GM19351 (cell line): ENCODE data around the gene PIGN.
A peak's percentile ranks its signal among the peaks of the same experiment; 100 is the strongest.

Experiments used
- ATAC-seq: cut with Tn5 transposase; IDR thresholded peaks from one replicate; pipeline ENCODE4 v1.9.1; 2021; ENCODE audit warnings: mild to moderate bottlenecking, moderate library complexity; ENCODE audit not compliant: unreplicated experiment

The PIGN gene

DNA sequence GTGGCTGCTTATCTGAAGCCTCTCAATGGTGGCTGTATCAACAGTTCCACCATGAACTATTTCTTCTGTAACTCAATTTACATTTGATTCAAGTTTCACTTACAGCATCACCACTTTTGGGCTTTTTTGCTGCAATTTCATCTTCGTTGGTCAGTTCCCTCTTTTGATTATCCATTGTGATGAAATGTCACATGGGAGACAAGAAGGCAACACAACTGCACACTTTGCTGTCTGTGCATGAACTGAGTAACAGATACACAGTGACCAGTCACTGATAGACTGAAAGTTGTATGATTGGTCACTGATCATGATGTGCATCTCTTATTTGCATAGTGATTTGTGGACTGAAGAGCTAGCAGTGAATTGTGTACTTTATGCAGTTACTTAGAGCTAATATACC lies 163.3 kb downstream of the PIGN start:
- ATAC-seq = no peak

- no peak for ATAC-seq
Observed at GRCh38 chr18:62018759-62019041, 168.2 kb downstream of the PIGN start.

GRCh38 chr18:62018034-62018758 lies 168.7 kb downstream of the PIGN start:
- no peak for ATAC-seq

DNA sequence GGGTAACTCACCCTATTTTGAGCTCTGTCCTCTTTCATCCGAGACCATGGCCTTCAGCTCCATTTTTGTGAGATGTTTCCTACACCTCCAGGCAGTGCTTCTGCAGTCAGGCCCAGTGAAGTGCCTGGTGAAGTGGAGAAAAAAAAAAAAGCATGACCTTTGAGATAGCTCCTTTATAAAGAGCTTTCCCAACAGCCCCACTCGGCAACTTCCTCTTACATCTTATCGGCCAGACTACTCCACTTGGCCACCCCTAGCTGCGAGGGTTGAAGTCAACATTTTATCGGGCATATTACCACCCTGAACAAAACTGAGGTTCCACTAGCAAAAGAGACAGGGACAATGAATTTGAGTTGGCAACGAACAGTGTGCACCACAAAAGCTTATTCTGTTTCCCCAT lies 169.2 kb downstream of the PIGN start:
- no peak for ATAC-seq

GRCh38 chr18:62011416-62011815 lies 175.4 kb downstream of the PIGN start:
- ATAC-seq = no peak

- no peak for ATAC-seq
Observed at GRCh38 chr18:62009521-62009920, 177.3 kb downstream of the PIGN start.

- ATAC-seq = no peak
Observed at GRCh38 chr18:62001396-62001795, 185.5 kb downstream of the PIGN start.

- no peak for ATAC-seq
Observed at GRCh38 chr18:61998957-61999356, 187.9 kb downstream of the PIGN start.

DNA sequence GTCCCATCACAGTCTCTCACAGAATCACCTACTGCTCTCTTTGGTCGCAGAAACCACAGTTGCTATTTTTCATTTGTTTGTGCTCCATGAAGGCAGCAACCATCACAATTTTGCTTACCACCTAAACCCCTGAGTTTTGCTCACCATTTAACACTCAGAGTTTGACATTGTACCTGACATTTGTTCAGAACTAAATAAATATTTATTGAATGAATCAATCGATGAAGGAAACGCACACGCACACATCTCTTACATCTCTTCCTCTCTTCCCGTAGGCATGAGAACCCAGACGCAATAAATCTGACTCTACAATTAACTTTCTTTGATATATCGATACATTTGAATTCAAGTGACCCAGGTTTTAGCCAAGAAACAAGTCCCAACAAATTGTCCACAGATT lies 188.5 kb downstream of the PIGN start:
- ATAC-seq = no peak

DNA sequence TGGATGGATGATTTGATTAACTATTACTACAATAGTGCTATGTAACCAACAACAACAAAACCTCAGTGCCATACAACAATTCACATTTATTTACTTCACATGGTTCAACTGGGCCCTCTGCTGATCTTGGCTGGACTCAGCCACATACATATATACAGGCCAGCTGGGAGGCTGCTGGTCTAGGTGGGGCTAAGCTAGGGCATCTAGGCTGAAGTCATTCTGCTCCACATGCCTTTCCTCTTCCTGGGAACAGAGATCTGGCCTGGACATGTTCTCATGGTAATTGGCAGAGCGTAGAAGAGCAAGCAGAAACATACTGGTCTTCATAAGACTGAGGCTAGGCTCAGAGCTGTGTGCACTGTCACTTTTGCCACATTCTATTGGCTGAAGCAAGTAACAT lies 191.2 kb downstream of the PIGN start:
- ATAC-seq = no peak

- ATAC-seq = no peak
Observed at GRCh38 chr18:61993831-61994230, 193.0 kb downstream of the PIGN start.

- peak; percentile 48 for ATAC-seq
Observed at GRCh38 chr18:61992923-61993322, 193.9 kb downstream of the PIGN start.

DNA sequence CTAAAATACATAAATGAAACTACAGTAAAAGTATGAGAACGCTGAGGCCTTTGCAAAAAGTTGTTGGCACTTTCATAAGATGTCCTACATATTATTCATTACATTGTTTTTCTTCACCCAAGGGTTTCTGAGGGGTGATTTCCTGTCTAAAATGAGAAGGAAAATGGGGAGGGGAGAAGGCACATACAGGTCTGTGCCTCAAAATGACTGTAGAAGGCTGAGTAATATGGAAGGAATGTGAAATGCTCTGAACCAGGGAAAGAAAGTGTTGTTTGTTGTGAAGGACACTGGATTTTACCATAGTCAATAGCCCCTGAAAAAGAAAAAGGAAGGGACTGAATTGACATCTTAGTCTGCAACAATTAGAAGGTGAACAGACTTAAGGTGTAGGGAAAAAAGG lies 194.6 kb downstream of the PIGN start:
- ATAC-seq = no peak

DNA sequence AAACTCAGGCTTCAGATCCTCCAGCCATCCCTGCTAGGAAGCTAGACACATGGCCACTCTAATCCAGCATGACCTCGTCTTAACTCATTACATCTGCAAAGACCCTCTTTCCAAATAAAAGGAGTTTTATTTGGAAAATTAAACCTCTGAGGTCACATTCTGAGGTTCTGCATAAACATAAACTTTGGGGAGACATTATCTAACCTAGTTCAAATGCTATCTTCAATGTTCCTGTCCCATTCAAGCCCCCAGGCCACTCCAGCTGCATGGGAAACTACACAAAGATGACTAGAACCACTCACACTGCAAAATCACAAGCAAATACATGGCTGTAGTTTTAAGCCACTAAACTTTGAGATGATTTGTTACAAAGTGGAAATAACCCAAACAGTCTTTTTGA lies 195.0 kb downstream of the PIGN start:
- ATAC-seq = no peak

GRCh38 chr18:61991201-61991600 lies 195.7 kb downstream of the PIGN start:
- no peak for ATAC-seq
